Astrocyte (in vitro differentiated cells and primary cell): ENCODE results near the gene ZFAND6. TPM values are rescaled to one million over a fixed set of nuclear protein-coding genes. Genes with fewer than 3 reads are reported as not detected.

ENCODE experiments used
- DNase-seq: peaks from one replicate; pipeline ENCODE4 v3.0.0-alpha.2; 2010; ENCODE audit warnings: low read depth
- FAIRE-seq: peaks from 2 replicates; lab custom pipeline; 2011; peaks lifted over from hg19 to GRCh38; lab: Jason Lieb, UNC
- H2AFZ ChIP-seq: 2 replicates; pipeline ENCODE4 v1.6.0; 2012; ENCODE audit warnings: low read depth, low read length, inconsistent platforms
- H3K27ac ChIP-seq: 2 replicates; pipeline ENCODE4 v1.5.1; 2011; ENCODE audit warnings: low read depth, low read length, inconsistent platforms
- H3K27me3 ChIP-seq: 2 replicates; pipeline ENCODE4 v1.6.0; 2011; ENCODE audit warnings: low read length, inconsistent platforms; ENCODE audit not compliant: insufficient read depth
- H3K36me3 ChIP-seq: 2 replicates; pipeline ENCODE4 v1.5.1; 2011; ENCODE audit warnings: low read length, inconsistent platforms; ENCODE audit not compliant: insufficient read depth
- H3K4me1 ChIP-seq: 2 replicates; pipeline ENCODE4 v1.5.1; 2011; ENCODE audit warnings: low read length, inconsistent platforms; ENCODE audit not compliant: insufficient read depth
- H3K4me2 ChIP-seq: 2 replicates; pipeline ENCODE4 v1.6.0; 2012; ENCODE audit warnings: low read length, inconsistent platforms
- H3K4me3 ChIP-seq: 2 replicates; pipeline ENCODE4 v1.5.1; 2011; ENCODE audit warnings: low read depth, mild to moderate bottlenecking, low read length, inconsistent platforms; ENCODE audit not compliant: insufficient read depth
- H3K79me2 ChIP-seq: 2 replicates; pipeline ENCODE4 v1.6.0; 2012; ENCODE audit warnings: mild to moderate bottlenecking, low read length, inconsistent platforms; ENCODE audit not compliant: insufficient read depth
- H3K9ac ChIP-seq: 2 replicates; pipeline ENCODE4 v1.6.0; 2012; ENCODE audit warnings: mild to moderate bottlenecking, low read length, inconsistent platforms
- H3K9me3 ChIP-seq: 2 replicates; pipeline ENCODE4 v1.5.1; 2012; ENCODE audit warnings: low read depth, mild to moderate bottlenecking, low read length, inconsistent platforms; ENCODE audit not compliant: insufficient read depth
- H4K20me1 ChIP-seq: 2 replicates; pipeline ENCODE4 v1.6.0; 2012; ENCODE audit warnings: low read length, inconsistent platforms; ENCODE audit not compliant: insufficient read depth
- H3K27ac Mint-ChIP-seq: one replicate; pipeline ENCODE4 v1.8.0; 2021; ENCODE audit warnings: mild to moderate bottlenecking, mixed read lengths; ENCODE audit not compliant: unreplicated experiment
- H3K27me3 Mint-ChIP-seq: one replicate; pipeline ENCODE4 v1.8.0; 2021; ENCODE audit warnings: low read depth, mixed read lengths; ENCODE audit not compliant: unreplicated experiment
- H3K36me3 Mint-ChIP-seq: one replicate; pipeline ENCODE4 v1.8.0; 2021; ENCODE audit warnings: low read depth, mixed read lengths; ENCODE audit not compliant: unreplicated experiment
- H3K4me1 Mint-ChIP-seq: one replicate; pipeline ENCODE4 v1.8.0; 2021; ENCODE audit warnings: low read depth, mixed read lengths; ENCODE audit not compliant: unreplicated experiment
- H3K4me3 Mint-ChIP-seq: one replicate; pipeline ENCODE4 v1.8.0; 2021; ENCODE audit warnings: mild to moderate bottlenecking, moderate library complexity, mixed read lengths; ENCODE audit not compliant: unreplicated experiment
- H3K9me3 Mint-ChIP-seq: one replicate; pipeline ENCODE4 v1.8.0; 2021; ENCODE audit warnings: mild to moderate bottlenecking, mixed read lengths; ENCODE audit not compliant: unreplicated experiment
- CTCF ChIP-seq: IDR thresholded peaks from 2 replicates; pipeline ENCODE4 v1.5.1; 2011; ENCODE audit warnings: low read depth, mild to moderate bottlenecking, inconsistent platforms, low read length, moderate library complexity; ENCODE audit not compliant: insufficient read depth
- EZH2 ChIP-seq: IDR thresholded peaks from 2 replicates; pipeline ENCODE4 v1.6.1; 2012; ENCODE audit warnings: mild to moderate bottlenecking, low read length, inconsistent platforms; ENCODE audit not compliant: insufficient read depth
- total RNA-seq: library from RNA; stranded (reverse); gene quantifications from 2 replicates; pipeline ENCODE4 v1.2.1, GENCODE V29; 2021

ZFAND6 gene
- total RNA-seq, 1 donor from 2014 or later: 70.0 TPM

GRCh38 chr15:80031841-80032240 lies 27.6 kb upstream of the ZFAND6 start:
- Histone ChIP-seq H3K27me3 (no peaks in the 10 kb centered on the region), H3K4me1 (peaks cover 11% of the 10 kb centered on the region), H3K4me3 (no peak overlapping the region), H4K20me1 (no peaks in the 10 kb centered on the region), H2AFZ (no peak overlapping the region), H3K9ac (no peak overlapping the region), H3K27ac (no peak overlapping the region), H3K36me3 (no peaks in the 10 kb centered on the region), H3K79me2 (no peaks in the 10 kb centered on the region), H3K4me2 (no peak overlapping the region), H3K9me3 (no peaks in the 10 kb centered on the region)
- Mint-ChIP-seq H3K4me3 (no peak overlapping the region), H3K9me3 (peaks cover under 1% of the 10 kb centered on the region), H3K27ac (no peak overlapping the region), H3K27me3 (no peaks in the 10 kb centered on the region), H3K36me3 (peaks cover 2% of the 10 kb centered on the region), H3K4me1 (peaks cover 10% of the 10 kb centered on the region)
- FAIRE-seq (no peak), DNase-seq (no peak)
- no peak for TF ChIP-seq CTCF
- no peak for TF ChIP-seq EZH2

GRCh38 chr15:80034629-80035028 lies 24.8 kb upstream of the ZFAND6 start:
- Histone ChIP-seq H3K27ac (no peak overlapping the region), H3K9me3 (no peaks in the 10 kb centered on the region), H3K4me3 (no peak overlapping the region), H3K4me2 (no peak overlapping the region), H3K4me1 (peaks cover 11% of the 10 kb centered on the region), H3K36me3 (no peaks in the 10 kb centered on the region), H4K20me1 (no peaks in the 10 kb centered on the region), H3K27me3 (no peaks in the 10 kb centered on the region), H3K79me2 (no peaks in the 10 kb centered on the region), H2AFZ (no peak overlapping the region), H3K9ac (no peak overlapping the region)
- Mint-ChIP-seq H3K4me1 (peaks cover 10% of the 10 kb centered on the region), H3K4me3 (no peak overlapping the region), H3K27ac (no peak overlapping the region), H3K27me3 (no peaks in the 10 kb centered on the region), H3K9me3 (peaks cover 3% of the 10 kb centered on the region), H3K36me3 (peaks cover 2% of the 10 kb centered on the region)
- no peak for DNase-seq
- TF ChIP-seq CTCF: no peak
- no peak for TF ChIP-seq EZH2
- no peak for FAIRE-seq

DNA sequence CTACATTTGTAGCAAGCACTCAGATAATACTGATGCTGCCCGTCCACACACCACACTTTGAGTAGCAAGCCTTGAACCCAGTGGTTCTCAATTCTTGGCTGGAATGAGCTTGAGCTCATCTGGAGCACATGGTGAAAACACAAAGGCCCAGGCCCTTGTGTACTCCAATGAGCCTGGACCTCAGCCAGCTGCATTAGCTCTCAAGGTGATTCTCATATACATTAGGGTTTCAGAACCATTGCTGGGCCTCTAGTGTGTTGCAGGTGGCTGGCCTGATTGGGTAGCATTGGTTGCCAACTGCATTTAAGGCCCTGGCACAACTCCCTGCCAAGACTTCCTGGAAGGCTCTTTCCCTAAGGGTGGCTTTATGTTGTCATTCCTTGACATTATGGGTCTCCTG lies 23.4 kb upstream of the ZFAND6 start:
- H3K27me3 ChIP-seq: no peaks in the 10 kb centered on the region
- H3K4me1 Mint-ChIP-seq: peaks cover 10% of the 10 kb centered on the region
- peaks cover 11% of the 10 kb centered on the region for H3K4me1 ChIP-seq
- DNase-seq (no peak), FAIRE-seq (no peak)
- H3K4me3 Mint-ChIP-seq: no peak overlapping the region
- no peak overlapping the region for H3K4me3 ChIP-seq
- TF ChIP-seq EZH2 (no peak), CTCF (no peak)
- peaks cover 2% of the 10 kb centered on the region for H3K36me3 Mint-ChIP-seq
- H4K20me1 ChIP-seq: no peaks in the 10 kb centered on the region
- no peak overlapping the region for H3K4me2 ChIP-seq
- H3K79me2 ChIP-seq: no peaks in the 10 kb centered on the region
- no peak overlapping the region for H3K27ac Mint-ChIP-seq
- no peak overlapping the region for H3K9ac ChIP-seq
- peaks cover 3% of the 10 kb centered on the region for H3K9me3 Mint-ChIP-seq
- no peak overlapping the region for H3K27ac ChIP-seq
- H3K27me3 Mint-ChIP-seq: no peaks in the 10 kb centered on the region
- H3K36me3 ChIP-seq: no peaks in the 10 kb centered on the region
- H3K9me3 ChIP-seq: no peaks in the 10 kb centered on the region
- H2AFZ ChIP-seq: no peak overlapping the region
